ENCODE data around the gene EEF2KMT.
"Not testable (repeated sequence)": the region's sequence is repeated elsewhere in the genome, so short reads cannot be mapped to it uniquely, and the experiment has no call there.

DNA sequence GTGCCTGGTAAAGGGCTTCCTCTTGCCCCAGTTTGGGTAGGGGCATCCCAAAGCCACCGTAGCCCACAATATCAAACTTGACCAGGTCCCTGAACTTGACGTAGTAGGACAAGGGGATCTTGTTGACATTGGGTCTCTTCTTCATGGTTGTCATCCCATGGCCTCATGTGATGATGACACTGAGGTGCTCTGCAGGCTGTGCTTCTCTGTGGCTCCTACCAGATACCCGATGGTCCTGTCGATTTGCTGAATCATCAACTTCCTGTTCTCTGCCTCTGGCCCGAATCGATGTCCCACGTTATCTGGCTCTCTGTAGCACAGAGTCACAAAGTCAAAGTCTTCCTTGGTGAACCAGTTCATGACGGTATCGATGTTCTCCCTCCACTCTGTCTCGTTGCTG is 13.3 kb upstream of the EEF2KMT start:
- not testable (repeated sequence) for TF ChIP-seq HOXA3, TAF1 (CRISPR knock-in tag; IDR thresholded peaks at IDR 0.05)
